Mucosa of stomach (tissue), 1 donor: Measurements from ENCODE around the gene DFFA.
"Not testable (repeated sequence)": the region's sequence is repeated elsewhere in the genome, so short reads cannot be mapped to it uniquely, and the experiment has no call there.

Experiments
- H3K27me3 ChIP-seq: one replicate; pipeline ENCODE4 v1.7.0; 2013; ENCODE audit warnings: mild to moderate bottlenecking, low read length; ENCODE audit not compliant: control insufficient read depth, insufficient read depth
- H3K36me3 ChIP-seq: one replicate; pipeline ENCODE4 v1.7.0; 2013; ENCODE audit warnings: low read length; ENCODE audit not compliant: control insufficient read depth, insufficient read depth
- H3K4me1 ChIP-seq: one replicate; pipeline ENCODE4 v1.7.0; 2013; ENCODE audit warnings: mild to moderate bottlenecking, low read length; ENCODE audit not compliant: control insufficient read depth, insufficient read depth
- H3K4me3 ChIP-seq: one replicate; pipeline ENCODE4 v1.7.0; 2013; ENCODE audit warnings: low read length
- H3K9ac ChIP-seq: one replicate; pipeline ENCODE4 v1.7.0; 2013; ENCODE audit warnings: mild to moderate bottlenecking, low read length, moderate library complexity
- H3K9me3 ChIP-seq: one replicate; pipeline ENCODE4 v1.7.0; 2013; ENCODE audit warnings: mild to moderate bottlenecking, low read length, moderate library complexity; ENCODE audit not compliant: control insufficient read depth
- donor health status: Pancreatic carcinoma.

DFFA gene

DNA sequence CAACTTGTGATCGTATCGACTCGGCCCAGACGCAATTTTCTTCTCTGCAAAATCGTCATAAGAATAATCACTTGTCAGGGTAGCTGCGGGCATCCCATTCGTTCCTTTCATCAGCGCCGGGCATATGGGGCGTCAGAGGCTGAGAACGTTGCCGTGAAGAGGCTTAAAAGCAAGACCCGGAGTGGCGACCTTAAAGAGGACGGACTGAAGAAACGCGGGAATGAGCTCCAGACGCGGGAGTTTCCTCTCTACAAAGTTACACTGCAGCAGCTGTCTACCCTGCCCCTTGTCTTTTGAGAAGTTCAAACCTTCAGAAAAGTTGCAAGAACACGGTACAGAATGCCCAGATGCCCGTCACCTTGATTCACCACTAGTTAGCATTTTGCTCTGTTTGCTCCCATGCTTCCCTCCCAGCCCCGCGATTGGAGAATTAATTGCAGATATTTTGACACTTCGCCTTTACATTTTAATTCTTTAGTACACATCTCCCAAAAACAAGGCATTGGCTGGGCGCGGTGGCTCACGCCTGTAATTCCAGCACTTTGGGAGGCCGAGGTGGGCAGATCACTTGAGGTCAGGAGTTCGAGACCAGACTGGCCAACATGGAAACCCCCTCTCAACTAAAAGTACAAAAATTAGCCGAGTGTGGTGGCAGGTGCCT, 41.1 kb downstream of the DFFA start:
- Histone ChIP-seq H3K9ac (peak overlapping the region; percentile 78), H3K27me3 (no peaks in the 10 kb centered on the region), H3K36me3 (no peaks in the 10 kb centered on the region), H3K9me3 (no peaks in the 10 kb centered on the region), H3K4me1 (peaks cover 9% of the 10 kb centered on the region), H3K4me3 (peak overlapping the region; percentile 95)

DNA sequence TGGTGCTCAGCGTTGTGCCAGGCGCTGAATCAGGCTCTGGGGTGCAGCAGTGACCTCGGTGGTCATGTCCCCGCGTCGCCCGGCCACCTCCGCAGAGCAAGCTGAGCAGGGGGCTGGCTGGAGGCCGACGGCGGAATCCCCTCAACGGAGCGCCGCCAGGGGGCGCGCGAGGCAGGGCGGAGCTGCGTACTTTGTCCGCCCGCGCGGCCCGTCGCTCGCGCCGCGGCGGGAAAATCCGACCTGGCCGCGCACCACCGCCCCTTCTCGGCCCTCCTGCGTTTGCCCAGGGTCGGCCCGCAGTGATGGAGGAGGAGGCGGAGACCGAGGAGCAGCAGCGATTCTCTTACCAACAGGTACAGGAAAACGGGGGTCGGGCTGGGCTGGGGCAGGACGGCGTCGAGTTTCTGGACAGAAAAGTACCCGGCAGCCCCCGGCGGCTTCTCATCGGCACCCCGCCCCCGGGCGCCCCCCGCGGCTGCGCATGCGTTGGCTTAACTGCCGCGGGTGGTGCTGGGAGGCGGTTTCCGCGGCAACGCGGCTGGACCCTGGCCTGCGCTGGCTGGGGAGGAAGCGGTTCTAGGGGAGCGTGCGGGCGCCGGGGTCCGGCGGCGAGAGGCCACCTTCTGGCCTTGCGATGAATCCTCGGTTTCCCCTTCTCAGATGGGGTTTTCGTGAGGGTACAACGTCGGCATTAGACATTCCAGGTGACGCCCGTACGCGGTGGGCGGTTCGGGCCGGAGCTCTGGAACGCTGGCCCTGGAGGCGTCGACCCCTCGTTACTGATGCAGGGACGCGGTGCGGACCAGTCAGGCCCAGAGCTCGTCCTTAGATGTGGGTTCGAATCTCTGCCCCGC, 41.9 kb downstream of the DFFA start, which contains the start of gene CENPS:
TSS of gene CENPS (plus strand) at position 218 of the 854 bp plus-strand sequence. CDS start at position 303, 85 bp downstream.
- Histone ChIP-seq H3K36me3 (no peaks in the 10 kb centered on the region), H3K4me3 (peak within 1 kb of the TSS; percentile 95), H3K4me1 (peaks cover 9% of the 10 kb centered on the region), H3K9me3 (no peaks in the 10 kb centered on the region), H3K9ac (peak within 1 kb of the TSS; percentile 78), H3K27me3 (no peaks in the 10 kb centered on the region)

- H3K9me3 ChIP-seq = no peaks in the 10 kb centered on the region
- peak overlapping the region; percentile 7 for H3K9ac ChIP-seq
- no peaks in the 10 kb centered on the region for H3K36me3 ChIP-seq
- peaks cover 9% of the 10 kb centered on the region for H3K4me1 ChIP-seq
- H3K4me3 ChIP-seq = peak overlapping the region; percentile 95
- H3K27me3 ChIP-seq = no peaks in the 10 kb centered on the region
These were observed 42.5 kb downstream of the DFFA start for GRCh38 chr1:10429868-10430215.

- no peaks in the 10 kb centered on the region for H3K9me3 ChIP-seq
- H3K27me3 ChIP-seq = no peaks in the 10 kb centered on the region
- H3K36me3 ChIP-seq = no peaks in the 10 kb centered on the region
- H3K4me1 ChIP-seq = peaks cover 9% of the 10 kb centered on the region
- no peak overlapping the region for H3K9ac ChIP-seq
- H3K4me3 ChIP-seq = no peak overlapping the region
These were observed 43.3 kb downstream of the DFFA start for GRCh38 chr1:10428984-10429383.

DNA sequence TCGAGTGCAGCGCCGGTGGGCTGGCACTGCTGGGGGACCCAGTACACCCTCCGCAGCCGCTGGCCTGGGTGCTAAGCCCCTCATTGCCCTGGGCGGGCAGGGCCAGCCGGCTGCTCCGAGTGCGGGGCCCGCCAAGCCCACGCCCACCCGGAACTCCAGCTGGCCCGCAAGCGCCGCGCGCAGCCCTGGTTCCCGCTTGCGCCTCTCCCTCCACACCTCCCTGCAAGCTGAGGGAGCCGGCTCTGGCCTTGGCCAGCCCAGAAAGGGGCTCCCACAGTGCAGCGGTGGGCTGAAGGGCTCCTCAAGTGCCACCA, 45.8 kb downstream of the DFFA start:
- H3K9ac ChIP-seq, H3K36me3 ChIP-seq, H3K4me1 ChIP-seq, H3K4me3 ChIP-seq, H3K27me3 ChIP-seq, H3K9me3 ChIP-seq: not testable (repeated sequence)

DNA sequence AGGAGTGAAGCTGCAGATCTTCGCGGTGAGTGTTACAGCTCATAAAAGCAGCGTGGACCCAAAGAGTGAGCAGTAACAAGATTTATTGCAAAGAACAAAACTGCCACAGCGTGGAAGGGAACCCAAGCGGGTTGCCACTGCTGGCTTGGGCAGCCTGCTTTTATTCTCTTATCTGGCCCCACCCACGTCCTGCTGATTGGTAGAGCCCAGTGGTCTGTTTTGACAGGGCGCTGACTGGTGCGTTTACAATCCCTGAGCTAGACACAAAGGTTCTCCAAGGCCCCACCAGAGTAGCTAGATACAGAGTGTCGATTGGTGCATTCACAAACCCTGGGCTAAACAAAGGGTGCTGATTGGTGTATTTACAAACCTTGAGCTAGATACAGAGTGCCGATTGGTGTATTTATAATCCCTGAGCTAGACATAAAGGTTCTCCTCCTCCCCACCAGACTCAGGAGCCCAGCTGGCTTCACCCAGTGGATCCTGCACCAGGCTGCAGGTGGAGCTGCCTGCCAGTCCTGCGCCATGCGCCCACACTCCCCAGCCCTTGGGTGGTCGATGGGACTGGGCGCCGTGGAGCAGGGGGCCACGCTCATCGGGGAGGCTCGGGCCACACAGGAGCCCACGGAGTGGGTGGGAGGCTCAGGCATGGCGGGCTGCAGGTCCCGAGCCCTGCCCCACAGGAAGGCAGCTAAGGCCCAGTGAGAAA, 46.3 kb downstream of the DFFA start:
- not testable (repeated sequence) for H3K4me3 ChIP-seq

GRCh38 chr1:10424651-10425050, 47.7 kb downstream of the DFFA start:
- no peak overlapping the region for H3K9ac ChIP-seq
- no peaks in the 10 kb centered on the region for H3K36me3 ChIP-seq
- H3K9me3 ChIP-seq = no peaks in the 10 kb centered on the region
- no peaks in the 10 kb centered on the region for H3K4me1 ChIP-seq
- no peak overlapping the region for H3K4me3 ChIP-seq
- H3K27me3 ChIP-seq = no peaks in the 10 kb centered on the region

More for the DNA sequence above, 46.3 kb downstream of the DFFA start:
- not testable (repeated sequence) for H3K9me3 ChIP-seq, H3K27me3 ChIP-seq, H3K9ac ChIP-seq, H3K4me1 ChIP-seq, H3K36me3 ChIP-seq

DNA sequence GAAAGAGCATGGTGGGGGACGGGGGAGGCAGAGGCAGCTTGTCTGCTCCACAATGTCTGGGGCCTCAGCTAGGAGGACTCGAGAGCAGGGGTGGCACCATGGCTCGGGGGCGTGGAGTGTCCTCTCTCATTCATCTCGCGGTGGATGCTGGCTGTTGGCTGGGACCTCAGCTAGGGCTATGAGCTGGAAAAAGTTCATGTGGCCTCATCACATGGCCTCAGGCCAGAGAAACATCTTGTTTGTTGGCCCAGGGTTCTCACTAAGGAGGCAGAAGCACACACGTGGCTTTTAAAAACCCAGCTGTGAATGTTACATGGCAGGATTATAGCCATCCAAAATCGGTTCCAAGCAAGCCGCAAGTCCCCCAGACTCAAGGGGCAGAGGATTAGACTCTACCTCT, 48.3 kb downstream of the DFFA start:
- H3K4me3 ChIP-seq = no peak overlapping the region
- H3K4me1 ChIP-seq = no peaks in the 10 kb centered on the region
- H3K9me3 ChIP-seq = no peaks in the 10 kb centered on the region
- H3K36me3 ChIP-seq = no peaks in the 10 kb centered on the region
- H3K9ac ChIP-seq = no peak overlapping the region
- H3K27me3 ChIP-seq = no peaks in the 10 kb centered on the region

GRCh38 chr1:10421637-10422036, 50.7 kb downstream of the DFFA start:
- peaks cover 6% of the 10 kb centered on the region for H3K36me3 ChIP-seq
- no peak overlapping the region for H3K9ac ChIP-seq

GRCh38 chr1:10419351-10419750, 53.0 kb downstream of the DFFA start:
- H3K4me1 ChIP-seq = no peaks in the 10 kb centered on the region

More at GRCh38 chr1:10421637-10422036, 50.7 kb downstream of the DFFA start:
- no peaks in the 10 kb centered on the region for H3K27me3 ChIP-seq
- no peaks in the 10 kb centered on the region for H3K4me1 ChIP-seq
- no peak overlapping the region for H3K4me3 ChIP-seq
- no peaks in the 10 kb centered on the region for H3K9me3 ChIP-seq

DNA sequence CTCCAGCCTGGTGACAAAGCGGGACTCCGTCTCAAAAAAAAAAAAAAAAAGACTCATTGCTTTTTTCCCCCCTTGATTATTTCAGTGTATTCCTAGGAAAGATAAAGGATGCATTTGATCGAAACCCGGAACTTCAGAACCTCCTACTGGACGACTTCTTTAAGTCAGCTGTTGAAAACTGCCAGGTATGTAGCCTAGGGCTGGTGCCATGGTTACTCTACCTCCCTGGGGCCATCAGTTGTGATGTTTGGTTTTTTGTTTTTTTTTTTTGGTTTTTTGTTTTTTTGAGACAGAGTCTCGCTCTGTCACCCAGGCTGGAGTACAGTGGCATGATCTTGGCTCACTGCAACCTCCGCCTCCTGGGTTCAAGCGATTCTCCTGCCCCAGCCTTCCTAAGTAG, 53.6 kb downstream of the DFFA start:
- H3K27me3 ChIP-seq, H3K4me3 ChIP-seq, H3K36me3 ChIP-seq, H3K9me3 ChIP-seq, H3K9ac ChIP-seq, H3K4me1 ChIP-seq: not testable (repeated sequence)

More at GRCh38 chr1:10419351-10419750, 53.0 kb downstream of the DFFA start:
- no peaks in the 10 kb centered on the region for H3K27me3 ChIP-seq
- no peak overlapping the region for H3K4me3 ChIP-seq
- H3K9ac ChIP-seq = no peak overlapping the region
- H3K36me3 ChIP-seq = peaks cover 6% of the 10 kb centered on the region
- H3K9me3 ChIP-seq = no peaks in the 10 kb centered on the region

GRCh38 chr1:10415967-10416366, 56.4 kb downstream of the DFFA start:
- not testable (repeated sequence) for H3K4me3 ChIP-seq, H3K4me1 ChIP-seq, H3K27me3 ChIP-seq, H3K9ac ChIP-seq, H3K9me3 ChIP-seq
- H3K36me3 ChIP-seq = peaks cover 20% of the 10 kb centered on the region
